Testis (tissue), 2 donors: Measurements from ENCODE around the gene HSPB8.

Experiments used
- CTCF ChIP-seq, 3 experiments: fragments of 450-650 bp in 2 of 3; fragments of 200-600 bp in 1 of 3; sonication (generic) in 1 of 3; IDR thresholded peaks; one replicate each; pipeline ENCODE4 v1.5.1; 2016 to 2019; ENCODE audit warnings: antibody characterized with exemption in 3 of 3, mild to moderate bottlenecking in 2 of 3, moderate library complexity in 1 of 3
- POLR2A ChIP-seq: fragments of 450-650 bp; IDR thresholded peaks from one replicate; pipeline ENCODE4 v1.6.1; 2017; ENCODE audit warnings: antibody characterized with exemption, mild to moderate bottlenecking, moderate library complexity

- TF ChIP-seq CTCF (IDR thresholded peaks at IDR 0.05) (no peak), POLR2A (no peak)
These were observed 29.9 kb downstream of the HSPB8 start for GRCh38 chr12:119208626-119209061.
